SHP77 (cell line): ENCODE data around the gene SMOC2.

ENCODE experiments used
- DNase-seq, 2 experiments: peaks; one replicate each; lab custom pipeline; 2025; lab: John Stamatoyannopoulos, UW

SMOC2 gene

DNA sequence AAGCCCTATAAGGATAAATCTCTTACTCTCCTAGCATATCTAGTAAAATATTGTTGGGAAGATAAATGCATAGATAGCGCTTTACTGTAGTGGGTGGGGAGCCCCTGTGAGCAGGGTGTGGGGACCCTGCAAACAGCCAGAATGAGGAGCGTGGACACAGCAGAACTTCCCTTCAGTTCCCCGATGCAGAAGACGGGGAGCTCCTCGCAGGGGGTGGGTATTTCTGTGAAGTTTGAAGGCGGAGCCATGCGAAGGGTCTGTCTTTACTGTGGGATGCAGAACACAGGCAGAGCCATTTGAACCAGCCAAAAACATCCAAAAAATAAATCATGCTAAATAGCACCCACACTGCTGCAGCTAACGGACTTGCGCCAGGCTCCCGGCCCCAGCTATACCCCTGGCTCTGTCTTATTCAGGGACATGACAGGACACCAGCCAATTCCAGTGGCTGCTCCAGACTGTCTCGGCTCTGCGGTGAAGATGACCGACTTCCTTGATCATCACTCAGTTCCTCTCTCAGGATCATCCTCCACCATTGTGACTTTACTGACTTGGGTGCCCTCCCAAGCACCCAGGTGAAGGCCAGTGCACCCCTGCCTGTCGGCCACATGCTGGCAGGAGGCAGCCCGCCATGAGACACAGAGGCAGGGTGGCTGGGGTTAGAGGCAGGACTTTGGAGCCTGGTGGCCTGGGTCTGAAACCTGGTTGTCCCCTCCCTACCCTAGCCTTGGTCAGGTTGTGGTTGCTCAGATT, 134.5 kb downstream of the SMOC2 start:
- DNase-seq = no peak

DNA sequence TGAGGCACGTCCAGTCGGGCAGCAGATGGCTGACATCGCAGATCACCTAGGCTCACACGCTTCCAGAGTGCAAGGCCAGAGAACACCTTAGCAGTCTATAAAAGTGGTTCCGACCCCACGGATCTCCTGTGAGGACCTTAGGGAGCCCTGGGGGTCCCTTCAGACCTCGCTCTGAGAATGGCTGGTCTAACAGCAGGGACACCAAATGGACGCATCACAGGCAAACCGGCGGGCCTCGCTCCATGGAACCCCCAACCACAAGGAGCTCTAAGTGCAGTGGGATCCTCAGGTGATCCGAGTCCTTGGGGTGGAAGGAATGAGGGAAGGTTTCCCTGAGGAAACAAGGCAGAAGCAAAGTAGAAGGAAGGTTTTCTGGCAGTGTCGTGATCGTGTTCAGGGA, 135.4 kb downstream of the SMOC2 start:
- no peak for DNase-seq

DNA sequence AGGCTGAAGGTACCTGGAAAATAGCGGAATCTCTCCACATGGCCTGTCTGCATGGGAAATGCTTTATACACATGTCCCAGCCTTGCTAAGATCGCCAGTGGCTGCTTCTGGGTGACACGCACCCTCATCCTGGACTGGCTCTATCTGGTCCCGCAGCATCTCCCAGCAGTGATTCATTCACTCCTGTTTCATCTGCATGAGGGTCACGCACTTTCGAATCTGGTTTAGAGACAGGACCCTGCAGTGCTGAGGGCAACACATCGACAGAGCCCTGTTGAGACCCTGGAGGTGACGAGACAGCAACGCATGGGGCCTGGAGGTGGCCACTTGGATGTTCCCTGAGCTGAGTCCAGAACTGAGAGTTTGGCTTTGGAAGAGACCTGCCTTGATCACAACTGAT, 136.5 kb downstream of the SMOC2 start:
- DNase-seq = no peak

GRCh38 chr6:168578036-168578435, 137.1 kb downstream of the SMOC2 start:
- DNase-seq = peak in 1 of 2 experiments; percentile 16

DNA sequence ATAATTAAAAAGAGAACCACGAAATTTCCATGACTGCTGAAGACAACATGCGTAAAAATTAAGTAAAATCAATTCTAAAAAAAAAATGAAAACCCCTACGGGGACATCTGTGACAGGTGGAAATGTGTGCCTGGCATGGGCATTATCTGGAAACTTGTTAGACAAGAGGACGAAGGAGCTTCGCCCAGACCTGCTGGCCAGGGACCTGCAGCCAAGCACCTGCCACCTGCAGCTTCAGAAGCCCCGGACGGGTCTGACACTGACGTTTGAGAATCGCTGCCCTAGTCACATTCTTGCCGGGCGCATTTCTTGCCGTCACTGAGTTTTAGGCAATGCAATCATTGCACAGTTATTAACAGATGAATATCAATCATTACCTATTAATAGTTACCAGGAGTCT, 140.3 kb downstream of the SMOC2 start:
- no peak for DNase-seq

DNA sequence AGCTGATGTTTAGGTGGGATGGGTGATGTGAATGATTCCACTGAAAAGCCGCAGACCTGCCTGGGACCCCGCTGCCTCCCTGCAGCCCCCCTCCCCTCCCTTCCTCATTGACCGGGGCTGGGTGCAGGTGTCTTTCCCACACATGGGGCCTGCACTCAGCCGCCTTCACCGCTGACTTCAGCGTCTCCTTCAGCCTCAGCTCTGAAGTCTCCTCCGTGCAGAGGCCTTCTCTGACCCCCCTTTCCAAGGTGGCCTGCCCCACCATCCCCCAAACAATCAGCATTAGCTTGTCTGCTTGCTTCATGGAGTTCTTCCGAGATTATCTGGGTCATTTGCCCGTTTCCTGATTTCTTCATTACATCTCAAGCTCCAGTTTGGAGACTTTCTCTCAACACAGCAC, 140.7 kb downstream of the SMOC2 start:
- DNase-seq = no peak

DNA sequence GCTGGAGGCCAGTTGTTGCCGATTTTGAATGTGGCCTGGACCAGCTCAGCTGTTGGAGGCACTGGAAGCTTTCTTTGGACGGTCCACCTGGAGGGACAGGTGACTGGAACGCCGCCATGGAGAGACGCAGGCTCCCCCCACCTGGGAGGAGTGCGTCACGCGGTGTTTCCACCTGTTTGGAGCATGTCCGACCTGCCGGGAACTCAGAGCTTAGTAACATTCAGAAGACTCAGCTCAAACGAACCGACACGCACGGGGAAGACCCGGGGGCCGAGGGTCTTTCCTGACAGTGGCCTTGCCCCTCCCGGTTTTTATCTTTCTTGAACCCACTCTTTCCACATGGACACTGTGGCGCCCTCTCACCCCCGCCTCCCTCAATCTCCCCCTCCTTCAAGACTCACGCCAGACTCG, 141.6 kb downstream of the SMOC2 start:
- no peak for DNase-seq

DNA sequence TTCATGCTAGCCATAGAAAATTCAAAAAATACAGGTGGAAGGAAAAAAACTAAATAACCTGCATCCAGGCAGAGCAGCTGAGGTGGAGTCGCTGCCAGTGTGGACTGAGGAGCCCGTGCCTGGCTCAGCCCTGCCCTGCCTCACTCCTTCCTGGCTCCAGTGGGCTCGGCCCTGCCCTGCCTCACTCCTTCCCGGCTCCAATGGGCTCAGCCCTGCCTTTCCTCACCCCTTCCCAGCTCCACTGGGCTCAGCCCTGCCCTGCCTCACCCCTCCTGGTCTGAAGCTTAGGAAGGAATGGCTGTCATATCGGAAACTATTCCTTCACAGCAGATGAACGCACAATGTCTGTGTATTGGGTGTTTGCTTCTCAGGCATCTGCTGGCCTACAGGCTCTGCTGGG, 142.1 kb downstream of the SMOC2 start:
- DNase-seq = no peak

- no peak for DNase-seq
These were observed 142.8 kb downstream of the SMOC2 start for GRCh38 chr6:168583821-168584220.

DNA sequence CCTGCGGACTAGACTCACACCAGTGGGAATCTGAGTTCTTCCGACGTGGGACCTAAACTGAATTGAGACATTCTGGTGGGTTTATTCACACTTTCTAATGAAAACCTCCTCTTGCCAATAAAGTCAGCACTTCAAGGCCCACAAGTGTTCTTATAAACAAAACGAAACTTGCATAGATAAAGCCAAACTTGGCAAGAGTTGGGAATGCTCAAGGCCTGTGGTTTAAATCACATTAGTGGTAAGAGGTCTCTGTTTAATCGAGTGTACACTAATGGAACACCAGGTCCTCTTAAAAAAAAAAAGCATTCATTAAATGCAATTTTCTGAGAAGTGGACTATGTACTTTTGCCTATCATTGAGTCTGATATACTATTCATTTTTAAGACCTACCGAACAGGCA, 143.3 kb downstream of the SMOC2 start:
- no peak for DNase-seq

- DNase-seq = no peak
These were observed 143.7 kb downstream of the SMOC2 start for GRCh38 chr6:168584671-168585070.

- DNase-seq = no peak
These were observed 144.5 kb downstream of the SMOC2 start for GRCh38 chr6:168585441-168585840.

DNA sequence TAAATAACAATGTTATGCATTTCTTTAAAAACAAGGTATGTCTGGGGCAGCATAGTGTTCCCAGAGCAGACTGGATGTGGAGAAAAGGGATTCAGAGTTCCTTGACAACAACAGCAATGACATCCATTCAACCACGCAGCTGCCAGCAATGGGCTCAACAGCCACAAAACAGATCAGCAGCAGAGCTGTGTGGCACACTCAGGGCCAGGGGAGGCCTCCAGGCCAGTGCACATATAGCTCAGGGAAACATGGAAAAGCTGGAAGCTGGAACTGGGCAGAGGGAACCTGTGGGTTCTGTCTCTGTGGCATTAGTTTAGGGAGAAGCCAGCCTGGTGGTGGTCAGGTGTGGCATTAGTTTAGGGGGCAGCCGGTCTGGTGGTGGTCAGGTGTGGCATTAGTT, 148.3 kb downstream of the SMOC2 start:
- DNase-seq = no peak

- no peak for DNase-seq
These were observed 149.4 kb downstream of the SMOC2 start for GRCh38 chr6:168590406-168590805.

DNA sequence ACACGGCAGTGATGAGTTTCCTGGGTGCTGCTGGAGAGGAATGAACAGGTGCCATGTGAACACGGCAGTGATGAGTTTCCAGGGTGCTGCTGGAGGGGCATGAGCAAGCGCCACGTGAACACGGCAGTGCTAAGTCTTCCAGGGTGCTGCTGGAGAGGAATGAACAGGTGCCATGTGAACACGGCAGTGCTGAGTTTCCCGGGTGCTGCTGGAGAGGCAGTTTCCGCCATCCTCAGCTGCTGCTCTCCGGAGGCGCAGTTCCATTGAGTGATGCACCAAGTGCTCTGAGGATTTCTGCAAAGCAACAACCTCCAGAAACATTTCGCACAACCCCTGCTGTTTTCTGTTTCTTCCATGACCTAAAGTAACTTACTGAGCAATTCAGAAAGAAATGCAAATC, 155.4 kb downstream of the SMOC2 start:
- peak in 1 of 2 experiments; percentile 14 for DNase-seq

GRCh38 chr6:168597471-168597875, 156.5 kb downstream of the SMOC2 start:
- no peak for DNase-seq

- no peak for DNase-seq
These were observed 157.5 kb downstream of the SMOC2 start for GRCh38 chr6:168598251-168599117.

GRCh38 chr6:168599118-168599494, 158.1 kb downstream of the SMOC2 start:
- no peak for DNase-seq

DNA sequence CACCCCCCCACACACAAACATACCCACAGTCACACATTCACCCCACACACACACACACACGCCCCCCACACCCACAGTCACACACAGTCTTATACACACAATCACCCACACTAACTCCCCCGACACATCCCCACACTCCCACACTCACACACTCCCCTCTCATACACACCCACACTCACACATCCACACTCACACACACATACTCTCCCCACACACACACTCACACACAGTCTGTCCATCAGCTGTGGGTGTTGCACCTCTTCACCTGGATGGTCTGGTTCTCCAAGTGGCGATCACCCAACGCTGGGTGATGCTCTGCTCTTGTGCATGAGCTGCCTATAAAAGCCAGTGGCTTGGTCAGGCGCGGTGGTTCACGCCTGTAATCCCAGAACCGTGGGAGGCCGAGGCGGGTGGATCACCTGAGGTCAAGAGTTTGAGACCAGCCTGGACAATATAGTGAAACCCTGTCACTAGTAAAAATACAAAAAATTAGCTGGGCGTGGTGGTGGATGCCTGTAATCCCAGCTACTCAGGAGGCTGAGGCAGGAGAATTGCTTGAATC, 158.9 kb downstream of the SMOC2 start:
- DNase-seq = no peak

DNA sequence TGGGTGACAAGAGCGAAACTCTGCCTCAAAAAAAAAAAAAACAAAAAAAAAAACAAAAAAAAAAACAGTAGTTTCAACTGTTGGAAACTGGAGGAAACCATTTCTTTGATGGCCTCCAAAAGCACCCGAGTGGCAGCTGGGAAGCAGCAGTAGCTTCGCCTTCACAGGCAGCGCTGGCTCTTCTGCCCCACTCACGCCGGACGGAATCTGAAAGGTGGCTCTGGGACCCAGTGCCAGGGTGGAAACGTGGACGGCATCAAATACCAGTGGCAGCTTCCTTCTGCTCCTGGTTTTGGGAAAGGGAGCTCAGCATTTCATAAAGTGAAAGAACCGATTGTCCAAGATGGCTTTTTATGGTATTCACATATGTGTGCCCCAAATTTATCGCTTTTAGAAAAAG, 159.4 kb downstream of the SMOC2 start:
- no peak for DNase-seq

DNA sequence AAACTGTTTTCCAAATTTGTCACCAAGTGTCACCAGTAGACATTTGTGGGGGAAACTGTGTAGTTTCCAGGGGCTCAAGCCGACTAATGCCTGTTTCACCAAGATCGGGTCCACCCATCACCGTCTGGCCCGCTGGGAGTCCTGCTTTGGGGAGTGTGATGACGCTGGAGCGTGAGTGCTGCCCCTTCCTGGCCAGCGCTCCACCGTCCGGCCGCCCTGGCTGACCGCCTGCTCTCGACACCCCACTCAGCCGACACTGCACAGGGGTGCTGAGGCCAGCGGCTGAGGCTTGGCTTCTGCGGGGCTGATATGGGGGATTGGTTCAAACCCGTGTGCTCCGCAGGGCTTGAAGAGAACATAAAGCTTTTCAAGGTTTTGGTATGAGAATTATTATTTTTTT, 160.1 kb downstream of the SMOC2 start:
- no peak for DNase-seq

DNA sequence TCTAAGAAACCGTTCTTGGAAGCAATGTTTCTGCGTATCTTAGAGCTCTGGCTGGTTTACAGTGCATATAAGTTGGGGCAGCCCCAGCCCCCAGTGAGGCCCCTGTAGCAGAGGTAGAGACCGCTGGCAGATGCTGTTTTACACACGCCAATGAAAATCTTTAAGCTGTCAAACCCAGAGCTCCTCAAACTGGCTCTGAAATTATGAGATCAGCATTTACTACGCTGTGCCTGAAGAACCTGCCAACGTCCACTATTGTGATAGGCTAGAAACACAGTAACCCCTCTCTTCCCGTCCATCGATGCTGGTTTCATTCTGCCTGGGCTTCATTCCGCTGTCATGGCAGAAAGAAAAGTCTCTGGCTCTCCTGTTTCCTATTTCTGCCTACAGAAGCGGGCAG, 160.6 kb downstream of the SMOC2 start:
- no peak for DNase-seq

DNA sequence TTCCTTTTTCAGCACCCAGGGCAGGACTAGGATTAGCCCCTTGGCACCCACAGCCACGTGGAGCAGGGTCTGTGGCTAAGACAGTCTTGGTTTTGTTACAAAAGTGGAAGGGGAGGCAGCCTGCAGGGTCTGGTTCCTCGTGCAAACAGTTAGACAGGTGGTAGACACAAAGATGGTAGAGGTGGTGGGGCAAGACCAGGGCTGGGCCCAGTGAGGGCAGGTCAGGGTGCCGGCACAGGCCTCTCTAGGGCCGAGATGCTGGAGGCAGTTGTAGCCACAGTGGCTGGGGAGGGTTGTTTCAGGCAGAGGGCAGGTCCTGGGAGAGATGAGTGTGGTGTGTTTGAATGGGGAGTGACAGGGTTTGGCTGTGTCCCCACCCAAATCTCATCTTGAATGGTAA, 161.6 kb downstream of the SMOC2 start:
- DNase-seq = no peak
